Measurements from ENCODE around the gene PSD4. TPM values are rescaled to one million over a fixed set of nuclear protein-coding genes. Genes with fewer than 3 reads are reported as not detected.

Gene PSD4
- total and polyA plus RNA-seq, 2 of the 8 experiments (the other 6 are each of a cell fraction or from before 2014, with no cell fraction given), result 0.53 to 1.2 TPM

GRCh38 chr2:113200236-113200635 lies 26.5 kb downstream of the PSD4 start:
- no peak overlapping the region for H2BK12ac ChIP-seq (ENCODE audit: low read depth, low read length)
- no peak overlapping the region for H3K4ac ChIP-seq (replicated peaks; ENCODE audit: insufficient read length, low read depth, low read length)
- no peak overlapping the region for H2AFZ ChIP-seq (ENCODE audit: low read length)
- no peak overlapping the region for H2BK15ac ChIP-seq (ENCODE audit: low read length)
- no peak overlapping the region for H2BK120ac ChIP-seq (replicated peaks; ENCODE audit: low read depth, low read length)
- POLR2A ChIA-PET (ENCODE audit: partially characterized antibody), result interaction anchor here (0.7 kb wide), 1 partner anchor 29 kb away, joined by 3 read pairs; no protein-coding TSS in a partner anchor
- no peaks in the 10 kb centered on the region for H3K79me2 ChIP-seq (ENCODE audit: control insufficient read depth in 1 of 2, insufficient read depth in 2 of 2, low read length in 2 of 2)
- DNase-seq (ENCODE audit: low read depth in 1 of 2, low spot score in 2 of 2), result peak in 1 of 2 experiments; percentile 13
- H3K18ac ChIP-seq (ENCODE audit: extremely low read depth, low read length), result no peak overlapping the region
- H3K23me2 ChIP-seq (ENCODE audit: low read depth, low read length), result peaks cover 2% of the 10 kb centered on the region; the same call in 1 of the 2 replicates
- H3K4me3 ChIP-seq (ENCODE audit: extremely low read depth in 1 of 4, insufficient read depth in 2 of 4, low read depth in 3 of 4, low read length in 4 of 4), result no peak overlapping the region
- H2BK5ac ChIP-seq (ENCODE audit: low read depth, low read length), result no peak overlapping the region
- no peaks in the 10 kb centered on the region for H4K20me1 ChIP-seq (replicated peaks in 1 of 2; ENCODE audit: control insufficient read depth in 1 of 2, insufficient read depth in 2 of 2, low read length in 2 of 2)
- no peak overlapping the region for H3K9ac ChIP-seq (replicated peaks in 1 of 4; ENCODE audit: extremely low read depth in 1 of 4, low read depth in 3 of 4, low read length in 3 of 4)
- H4K5ac ChIP-seq (ENCODE audit: insufficient read length, low read depth, low read length), result no peak overlapping the region
- no peaks in the 10 kb centered on the region for H3K9me3 ChIP-seq (ENCODE audit: insufficient read depth in 2 of 2, low read depth in 1 of 2, low read length in 1 of 2)
- no peak overlapping the region for H3K4me2 ChIP-seq (ENCODE audit: insufficient read depth in 1 of 2, low read depth in 2 of 2, low read length in 2 of 2)
- no peak overlapping the region for H3K56ac ChIP-seq (replicated peaks; ENCODE audit: insufficient read length, low read depth, low read length)
- no peak overlapping the region for H4K91ac ChIP-seq (replicated peaks; ENCODE audit: insufficient read length, low read length)
- CTCF ChIA-PET (ENCODE audit: partially characterized antibody), result interaction anchor here (0.5 to 16.5 kb wide), 21 partner anchors 12 to 241 kb away, joined by 3 to 253 read pairs (median 9); partner anchors contain the start of genes PAX8 and PSD4
- H3K27ac ChIP-seq (ENCODE audit: low read depth, low read length), result no peak overlapping the region
- TF ChIP-seq CBX8 (IDR thresholded peaks at IDR 0.05; ENCODE audit: borderline replicate concordance, low read depth, low read length), result no peak
- peak; percentile 76 to 94 (median 80) for TF ChIP-seq CTCF (IDR thresholded peaks at IDR 0.05; ENCODE audit: control extremely low read depth in 1 of 3, insufficient read depth in 1 of 3, low read depth in 1 of 3, low read length in 3 of 3)
- TF ChIP-seq RAD21 (IDR thresholded peaks at IDR 0.05 in 1 of 2, conservative IDR thresholded peaks at IDR 0.05 in 1 of 2; ENCODE audit: low read depth in 2 of 2, low read length in 2 of 2), result peak; percentile 26 to 42; a peak in 3 of 4 replicates
- TF ChIP-seq JUN (IDR thresholded peaks at IDR 0.05; ENCODE audit: low read depth, low read length), result no peak
- TF ChIP-seq EP300 (IDR thresholded peaks at IDR 0.05; ENCODE audit: borderline replicate concordance in 1 of 2, low read depth in 2 of 2, low read length in 2 of 2), result no peak
- H3K79me1 ChIP-seq (ENCODE audit: low read depth, low read length), result no peaks in the 10 kb centered on the region
- H2AK5ac ChIP-seq (ENCODE audit: low read depth, low read length), result no peak overlapping the region
- 82% methylated on average over 4 of the region's 4 CpGs; no CpG with 5 or more reads in 1 of the 2 experiments for WGBS, 2 experiments (ENCODE audit: extremely low coverage in 1 of 2, insufficient coverage in 1 of 2, insufficient read length in 1 of 2, insufficient replicate concordance in 2 of 2, low coverage in 1 of 2, low lambda C conversion rate in 2 of 2, missing lambda C conversion rate in 1 of 2)
- FAIRE-seq, result no peak
- no peak overlapping the region for H3K14ac ChIP-seq (ENCODE audit: insufficient read length)
- no peak overlapping the region for H3K23ac ChIP-seq (ENCODE audit: insufficient read length)
- H3K4me1 ChIP-seq (replicated peaks in 1 of 4; ENCODE audit: control insufficient read depth in 3 of 4, insufficient read depth in 4 of 4, low read length in 3 of 4), result no peaks in the 10 kb centered on the region; a peak in 3 of 7 replicates
- H3K27me3 ChIP-seq (replicated peaks in 1 of 4; ENCODE audit: control insufficient read depth in 3 of 4, extremely low read depth in 1 of 4, insufficient read depth in 3 of 4, low read length in 3 of 4), result peaks cover 0 to 2% (median 0%) of the 10 kb centered on the region in 4 experiments; a peak in 1 of 7 replicates
- no peaks in the 10 kb centered on the region for H3K36me3 ChIP-seq (ENCODE audit: control insufficient read depth in 2 of 4, insufficient read depth in 4 of 4, low read length in 3 of 4)
- 0 out of 2 replicates have a peak overlapping the region, but pooled peaks have one; percentile 62 for H4K8ac ChIP-seq (ENCODE audit: extremely low read depth, insufficient read depth, low read length)
- no peak overlapping the region for H2BK20ac ChIP-seq (ENCODE audit: low read length)
